K562 (cell line): ENCODE results near the gene ENPP7. TPM values are rescaled to one million over a fixed set of nuclear protein-coding genes. Genes with fewer than 3 reads are reported as not detected.

Experiments
- ATAC-seq: fragments of 200-7000 bp; cut with Tn5 transposase; 3 replicates; pipeline ENCODE4 v1.9.1; 2020; ENCODE audit warnings: moderate library complexity
- BruUV-seq: library from RNA; stranded (reverse); fragments of 400-500 nt; replicated peaks from 2 replicates; lab custom pipeline; 2021; lab: Mats Ljungman, UMichigan
- CTCF ChIA-PET: fragments of 300-600 bp; formaldehyde crosslinking; extraction: SDS; loops from one replicate; lab custom pipeline; 2021; ENCODE audit warnings: low intra/inter-chr PET ratio; lab: Yijun Ruan, JAX
- POLR2A ChIA-PET: fragments of 300-600, 350-650 bp; sonication (Branson Sonifier 250); formaldehyde crosslinking; extraction: SDS; loops from one replicate; lab custom pipeline; 2021; ENCODE audit warnings: antibody characterized with exemption, inconsistent platforms; lab: Yijun Ruan, JAX
- DNase-seq, 4 experiments: peaks; one replicate each; pipeline versions ENCODE4 v3.0.0 to v3.0.0-alpha.2; 2011 to 2018; ENCODE audit warnings: low spot score in 3 of 4, mixed read lengths in 3 of 4; ENCODE audit errors: extremely low read depth in 1 of 4
- FAIRE-seq: peaks from 2 replicates; lab custom pipeline; 2011; peaks lifted over from hg19 to GRCh38; lab: Jason Lieb, UNC
- H2AFZ ChIP-seq: 2 replicates; pipeline ENCODE4 v1.6.0; 2011; ENCODE audit warnings: low read depth, low read length, control low read depth, inconsistent platforms
- H3K27ac ChIP-seq: fragments of 200-600 bp; 3 replicates; pipeline ENCODE4 v1.8.0; 2011; ENCODE audit warnings: low read depth, mild to moderate bottlenecking, control low read depth, inconsistent platforms, low read length, moderate library complexity, mixed read lengths; ENCODE audit errors: extremely low read depth
- H3K27me3 ChIP-seq, 2 experiments: fragments of 300-600 bp in 1 of 2; 2 replicates in 1 of 2; 3 replicates in 1 of 2; pipeline versions ENCODE4 v1.6.0 to v1.8.0; 2011; ENCODE audit warnings: inconsistent platforms in 2 of 2, low read length in 2 of 2, mild to moderate bottlenecking in 1 of 2, mixed read lengths in 1 of 2, moderate library complexity in 1 of 2; ENCODE audit not compliant: control insufficient read depth in 2 of 2, insufficient read depth in 2 of 2
- H3K36me3 ChIP-seq: fragments of 300-600 bp; 3 replicates; pipeline ENCODE4 v1.8.0; 2011; ENCODE audit warnings: mild to moderate bottlenecking, low read length, inconsistent platforms; ENCODE audit not compliant: control insufficient read depth, insufficient read depth
- H3K4me1 ChIP-seq, 2 experiments: fragments of 200-600 bp in 1 of 2; replicated peaks in 1 of 2; 2 replicates in 1 of 2; 3 replicates in 1 of 2; pipeline versions ENCODE4 v1.5.1 to v1.8.0; 2011; ENCODE audit warnings: inconsistent platforms in 2 of 2, low read length in 2 of 2, mild to moderate bottlenecking in 1 of 2, mixed read lengths in 1 of 2, moderate library complexity in 1 of 2; ENCODE audit not compliant: control insufficient read depth in 2 of 2, insufficient read depth in 2 of 2
- H3K4me2 ChIP-seq: 2 replicates; pipeline ENCODE4 v1.6.1; 2011; ENCODE audit warnings: low read length, control low read depth, inconsistent platforms, mixed read lengths; ENCODE audit not compliant: insufficient read depth
- H3K4me3 ChIP-seq: fragments of 200-600 bp; sonication (generic), shearing (Covaris generic); 2 replicates; pipeline ENCODE4 v1.5.1; 2016; ENCODE audit warnings: control low read depth, inconsistent platforms
- H3K79me2 ChIP-seq: fragments of 200-600 bp; 3 replicates; pipeline ENCODE4 v1.8.0; 2011; ENCODE audit warnings: low read length, inconsistent platforms; ENCODE audit not compliant: control insufficient read depth, insufficient read depth
- H3K9ac ChIP-seq, 2 experiments: 2 replicates each; pipeline versions ENCODE4 v1.6.0 to v1.6.1; 2011; ENCODE audit warnings: low read depth in 2 of 2, low read length in 2 of 2, control low read depth in 1 of 2, inconsistent platforms in 1 of 2, mild to moderate bottlenecking in 1 of 2, mixed read lengths in 1 of 2; ENCODE audit not compliant: insufficient read depth in 1 of 2
- H3K9me1 ChIP-seq: one replicate; pipeline ENCODE4 v1.6.0; 2011; ENCODE audit warnings: inconsistent platforms, mild to moderate bottlenecking, low read length, moderate library complexity; ENCODE audit not compliant: control insufficient read depth, insufficient read depth
- H3K9me3 ChIP-seq: replicated peaks from 2 replicates; pipeline ENCODE4 v1.5.1; 2011; ENCODE audit warnings: low read depth, low read length, inconsistent platforms; ENCODE audit not compliant: control insufficient read depth, insufficient read depth
- H4K20me1 ChIP-seq: replicated peaks from 2 replicates; pipeline ENCODE4 v1.6.1; 2011; ENCODE audit warnings: low read length, inconsistent platforms, mixed read lengths; ENCODE audit not compliant: control insufficient read depth, insufficient read depth
- CEBPG ChIP-seq, 3 experiments: fragments of 200-800 bp in 1 of 3; sonication (Bioruptor generic) in 1 of 3; sonication (generic) in 1 of 3; formaldehyde crosslinking in 1 of 3; IDR thresholded peaks in 2 of 3; conservative IDR thresholded peaks in 1 of 3; 2 replicates each; pipeline versions ENCODE4 v1.6.1 to v1.8.0; 2016 to 2022; ENCODE audit warnings: missing compliant biosample characterization in 2 of 3, missing genetic modification characterization in 2 of 3, mild to moderate bottlenecking in 1 of 3, missing genetic modification reagents in 1 of 3
- CTBP1 ChIP-seq: fragments of 450-650 bp; IDR thresholded peaks from 2 replicates; pipeline ENCODE4 v1.6.1; 2016; ENCODE audit warnings: borderline replicate concordance
- E2F5 ChIP-seq: sonication (generic); formaldehyde crosslinking; IDR thresholded peaks from 2 replicates; pipeline ENCODE4 v1.8.0; 2022; ENCODE audit warnings: mild to moderate bottlenecking, missing genetic modification reagents
- KLF16 ChIP-seq: IDR thresholded peaks from 2 replicates; pipeline ENCODE4 v1.6.1; 2016; ENCODE audit warnings: antibody characterized with exemption
- MED1 ChIP-seq: sonication (generic); formaldehyde crosslinking; IDR thresholded peaks from 2 replicates; pipeline ENCODE4 v1.8.1; 2023; ENCODE audit warnings: missing genetic modification reagents, borderline replicate concordance
- OTX1 ChIP-seq: fragments of 450-650 bp; formaldehyde crosslinking; IDR thresholded peaks from 2 replicates; pipeline ENCODE4 v1.4.0; 2022; ENCODE audit warnings: mild to moderate bottlenecking
- PCBP1 ChIP-seq: fragments of 200-400 bp; formaldehyde crosslinking; IDR thresholded peaks from 2 replicates; pipeline ENCODE4 v1.6.1; 2018; ENCODE audit warnings: mild to moderate bottlenecking, low read depth, low read length; ENCODE audit not compliant: poor library complexity, severe bottlenecking
- PHTF2 ChIP-seq: fragments of 250-450 bp; sonication (Bioruptor Pico); IDR thresholded peaks from 2 replicates; pipeline ENCODE4 v1.5.0; 2021; ENCODE audit warnings: mild to moderate bottlenecking
- TAF7 ChIP-seq: fragments of 450-650 bp; IDR thresholded peaks from 2 replicates; pipeline ENCODE4 v1.6.1; 2016; ENCODE audit warnings: missing genetic modification characterization, missing compliant biosample characterization
- ZNF408 ChIP-seq: fragments of 250-450 bp; sonication (Bioruptor Pico); IDR thresholded peaks from 2 replicates; pipeline ENCODE4 v1.4.0; 2020; ENCODE audit warnings: low read depth, mild to moderate bottlenecking, moderate library complexity
- ZNF444 ChIP-seq: fragments of 250-450 bp; sonication (Bioruptor Pico); IDR thresholded peaks from 2 replicates; pipeline ENCODE4 v1.4.0; 2020; ENCODE audit warnings: mild to moderate bottlenecking, moderate library complexity
- WGBS: fragments of 100-300 bp; shearing (Covaris generic); methylation state at CpG from one replicate; pipeline ENCODE4 v1.1.6; 2016; ENCODE audit warnings: low coverage, mixed read lengths; ENCODE audit not compliant: insufficient coverage; ENCODE audit errors: missing lambda C conversion rate; 5-methylcytosine and 5-hydroxymethylcytosine counted together
- in situ Hi-C: fragments of 300-500 bp; cut with MboI; formaldehyde crosslinking; loops from 4 replicates; pipeline ENCODE4 v1.15.0; 2018; ENCODE audit warnings: inconsistent platforms, mixed read lengths
- intact Hi-C: fragments of 100-400 bp; cut with micrococcal nuclease; formaldehyde crosslinking; loops from 2 replicates; pipeline ENCODE4 v1.14.2; 2022
- polyA plus RNA-seq, 8 experiments: library from polyadenylated mRNA; depleted of rRNA in 4 of 8; stranded (reverse) in 5 of 8; unstranded in 3 of 8; fragments of >200 nt; fragmentation: Nextera tagmentation in 2 of 8; fragmentation: Illumina TruSeq in 1 of 8; extraction: Ambion mirVana in 2 of 8; extraction: Trizol in 1 of 8; gene quantifications; 2 replicates each; pipeline versions ENCODE4 v1.2.1 to v1.2.3, GENCODE V29; 2011 to 2014; ENCODE audit warnings: inconsistent platforms in 1 of 8, missing spikeins in 1 of 8
- total RNA-seq, 7 experiments: library from RNA; depleted of rRNA in 6 of 7; stranded (reverse); fragments of >200 nt in 6 of 7; fragmentation: Illumina TruSeq in 2 of 7; extraction: Trizol in 2 of 7; gene quantifications; 2 replicates each; pipeline versions ENCODE4 v1.2.1 to v1.2.3, GENCODE V29; 2011 to 2021; ENCODE audit warnings: low replicate concordance in 1 of 7
- TF ChIP-seq, protein P1 (sequence below), 2 experiments: fragments of 450-650 bp in 1 of 2; sonication (generic) in 1 of 2; formaldehyde crosslinking in 1 of 2; IDR thresholded peaks in 1 of 2; conservative IDR thresholded peaks in 1 of 2; 2 replicates each; pipeline versions ENCODE4 v1.6.1 to v1.8.1; 2016 to 2023; ENCODE audit warnings: mild to moderate bottlenecking in 2 of 2, moderate library complexity in 2 of 2, inconsistent platforms in 1 of 2, missing genetic modification reagents in 1 of 2

The ENPP7 gene
- total and polyA plus RNA-seq, 9 of the 15 experiments (the other 6 are each of a cell fraction or from before 2014, with no cell fraction given): not detected

GRCh38 chr17:79774561-79774975 is 43.8 kb downstream of the ENPP7 start:
- intact Hi-C loops: no loop called here
- Histone ChIP-seq H3K4me3 (no peak overlapping the region), H3K36me3 (peaks cover 2% of the 10 kb centered on the region; the same call in 2 of the 3 replicates), H3K9me1 (no peaks in the 10 kb centered on the region), H3K9ac (peak overlapping the region in 1 of 2 experiments; percentile 53; a peak in 2 of 4 replicates), H3K9me3 (no peaks in the 10 kb centered on the region), H3K4me2 (no peak overlapping the region), H3K27ac (no peak overlapping the region), H2AFZ (peak overlapping the region; percentile 29), H3K27me3 (peaks cover 0 to 2% of the 10 kb centered on the region in 2 experiments; a peak in 1 of 5 replicates), H4K20me1 (no peaks in the 10 kb centered on the region), H3K4me1 (peaks cover 21 to 32% of the 10 kb centered on the region in 2 experiments), H3K79me2 (peaks cover 14% of the 10 kb centered on the region)
- in situ Hi-C loops: no loop called here
- DNase-seq (no peak), FAIRE-seq (no peak), ATAC-seq (no peak)
- 49% methylated on average over 8 of the region's 8 CpGs for WGBS
- POLR2A ChIA-PET: interaction anchor here (1.4 kb wide), 2 partner anchors 11 to 65 kb away, joined by 4 to 6 read pairs; partner anchors contain the start of gene CBX4
- TF ChIP-seq E2F5 (CRISPR knock-in tag) (no peak), MED1 (CRISPR knock-in tag) (0 out of 2 replicates have a peak, but pooled peaks have one; percentile 35)
- BruUV-seq: no TSS peak
- CTCF ChIA-PET: no interaction called here

GRCh38 chr17:79775632-79776031 is 44.9 kb downstream of the ENPP7 start:
- Histone ChIP-seq H2AFZ (no peak overlapping the region), H3K9ac (no peak overlapping the region), H3K9me3 (no peaks in the 10 kb centered on the region), H3K27me3 (peaks cover 0 to 2% of the 10 kb centered on the region in 2 experiments; a peak in 1 of 5 replicates), H3K36me3 (peaks cover 12% of the 10 kb centered on the region), H3K4me1 (peaks cover 23 to 29% of the 10 kb centered on the region in 2 experiments), H3K27ac (no peak overlapping the region), H3K9me1 (no peaks in the 10 kb centered on the region), H3K4me3 (no peak overlapping the region), H4K20me1 (no peaks in the 10 kb centered on the region), H3K4me2 (no peak overlapping the region), H3K79me2 (peaks cover 19% of the 10 kb centered on the region)
- ATAC-seq: no peak
- DNase-seq: no peak
- intact Hi-C loops (loop anchor here (5.0 kb wide), 1 partner anchor 33 kb away; no protein-coding TSS in a partner anchor), in situ Hi-C loops (no loop called here)
- BruUV-seq: no TSS peak
- 55% methylated on average over 6 of the region's 6 CpGs for WGBS
- POLR2A ChIA-PET: interaction anchor here (1.4 to 1.7 kb wide), 2 partner anchors 10 to 11 kb away, joined by 6 to 11 read pairs; no protein-coding TSS in a partner anchor
- CTCF ChIA-PET: no interaction called here
- no peak for FAIRE-seq
- TF ChIP-seq KLF16: no peak
- TF ChIP-seq ZNF408 (CRISPR knock-in tag): no peak
- no peak for TF ChIP-seq CTBP1
- no peak for TF ChIP-seq OTX1 (CRISPR knock-in tag)
- TF ChIP-seq TAF7 (tag): no peak
- TF ChIP-seq ZNF444 (CRISPR knock-in tag): no peak
- TF ChIP-seq, protein P1, sequence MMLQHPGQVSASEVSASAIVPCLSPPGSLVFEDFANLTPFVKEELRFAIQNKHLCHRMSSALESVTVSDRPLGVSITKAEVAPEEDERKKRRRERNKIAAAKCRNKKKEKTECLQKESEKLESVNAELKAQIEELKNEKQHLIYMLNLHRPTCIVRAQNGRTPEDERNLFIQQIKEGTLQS (IDR thresholded peaks at IDR 0.05): no peak
- TF ChIP-seq, protein P1 (CRISPR knock-in tag; conservative IDR thresholded peaks at IDR 0.05): no peak
- no peak for TF ChIP-seq CEBPG (CRISPR knock-in tag; IDR thresholded peaks at IDR 0.05)
- TF ChIP-seq CEBPG (tag; conservative IDR thresholded peaks at IDR 0.05 in 1 of 2, IDR thresholded peaks at IDR 0.05 in 1 of 2): no peak
- no peak for TF ChIP-seq PHTF2
- TF ChIP-seq PCBP1: no peak
